Ovary (tissue), 10 donors: ENCODE results near the gene GAP43. TPM values are rescaled to one million over a fixed set of nuclear protein-coding genes. Genes with fewer than 3 reads are reported as not detected.

ENCODE experiments used
- DNase-seq, 5 donors: peaks; one replicate each; pipeline ENCODE4 v3.0.0-alpha.2; 2019 to 2020
- H3K27ac ChIP-seq, 2 donors: fragments of 200-600 bp; one replicate each; pipeline versions ENCODE4 v1.5.1 to v1.8.0; 2019 to 2022
- H3K27me3 ChIP-seq: fragments of 200-600 bp; one replicate; pipeline ENCODE4 v1.8.0; 2022
- H3K36me3 ChIP-seq: fragments of 200-600 bp; sonication (generic); one replicate; pipeline ENCODE4 v1.5.1; 2019
- H3K4me1 ChIP-seq: one replicate; pipeline ENCODE4 v1.8.1; 2013; ENCODE audit warnings: mild to moderate bottlenecking, moderate library complexity; ENCODE audit not compliant: insufficient read depth
- H3K4me3 ChIP-seq: fragments of 200-600 bp; sonication (generic); one replicate; pipeline ENCODE4 v1.5.1; 2017
- H3K9me3 ChIP-seq, 2 donors: fragments of 200-600 bp in 1 of 2; sonication (generic) in 1 of 2; one replicate each; pipeline versions ENCODE4 v1.5.1 to v1.8.1; 2013 to 2019; ENCODE audit warnings: mild to moderate bottlenecking in 1 of 2, moderate library complexity in 1 of 2
- CTCF ChIP-seq, 3 donors: fragments of 450-650 bp in 2 of 3; fragments of 200-600 bp in 1 of 3; IDR thresholded peaks; one replicate each; pipeline versions ENCODE4 v1.5.1 to v1.8.0; 2016 to 2022; ENCODE audit warnings: antibody characterized with exemption in 3 of 3, mild to moderate bottlenecking in 1 of 3
- EP300 ChIP-seq: sonication (generic); formaldehyde crosslinking; IDR thresholded peaks from one replicate; pipeline ENCODE4 v1.6.1; 2017; ENCODE audit warnings: antibody characterized with exemption
- POLR2A ChIP-seq: fragments of 450-650 bp; IDR thresholded peaks from one replicate; pipeline ENCODE4 v1.6.1; 2017; ENCODE audit warnings: antibody characterized with exemption, mild to moderate bottlenecking, moderate library complexity
- WGBS, 3 donors: extraction: QIAGEN DNeasy Blood & Tissue Kit in 1 of 3; methylation state at CpG; one replicate each; pipeline versions ENCODE4 v1.1.5 to v1.1.7; 2013 to 2017; 5-methylcytosine and 5-hydroxymethylcytosine counted together
- intact Hi-C, 4 donors: fragments of 100-400 bp; cut with DNase I; formaldehyde crosslinking; loops; one replicate each; pipeline versions ENCODE4 v1.11.0 to v1.15.1; 2022 to 2023
- long read RNA-seq, 3 donors: library from polyadenylated mRNA in 2 of 3; unstranded in 2 of 3; transcript quantifications; one replicate each; pipeline ENCODE4 v2.0.0 and lab custom pipeline, GENCODE V29; 2021 to 2026
- polyA plus RNA-seq, 2 donors: library from polyadenylated mRNA; stranded (reverse); fragments of 200-250 nt in 1 of 2; fragments of 350-450 nt in 1 of 2; fragmentation: Illumina TruSeq in 1 of 2; extraction: RNeasy Lipid Tissue Mini Kit (QIAGEN cat#74804) in 1 of 2; gene quantifications; one replicate each; pipeline ENCODE4 v1.2.3, GENCODE V29; 2013 to 2014
- total RNA-seq, 7 donors: library from RNA; depleted of rRNA in 2 of 7; stranded (reverse); fragments of >200 nt in 2 of 7; fragmentation: NEBNext Ultra II Directional in 3 of 7; extraction: Animal tissue kit (Norgen Biotek cat#: 25700) in 3 of 7; gene quantifications; one replicate each; pipeline versions ENCODE4 v1.1.0 to v1.2.4, GENCODE V29; 2016 to 2023
- donor health status: DM: no; HTN: no; CAD: no; lungs with moderate emphysema.
- donor health status: DM: no; HTN: no; CAD: no.
- donor health status: Bipolar disorder and iron deficiency.
- donor health status: DM: yes; HTN: yes; CAD: no.
- donor health status: DM: no; HTN: no; CAD: no.
- donor health status: DM: yes; HTN: yes; CAD: no.

Gene GAP43
- under 1 TPM in 2 of 7 donors, not detected in 5; 0.28 to 0.30 TPM for total RNA-seq
- polyA plus RNA-seq, result under 1 TPM; 0.21 to 0.75 TPM
- long read RNA-seq, donor 1, result 0 reads
- long read RNA-seq, donor 2, partial matches to known transcripts, result 0 of 4 reads
- long read RNA-seq, donor 2, other reads (novel, unspliced or antisense), result 0 of 4 reads
- long read RNA-seq, donor 3, result 0 reads

- DNase-seq, result peak; percentile 22 to 49 (median 33)
- whole genome bisulfite sequencing, 3 donors, result 2 to 4% (median 3%) methylated on average over 20 of the region's 20 CpGs
- H3K36me3 ChIP-seq, result no peaks in the 10 kb centered on the region
- peak within 1 kb of the TSS; percentile 18 for H3K4me3 ChIP-seq
- intact Hi-C loops, result no loop called here
- H3K9me3 ChIP-seq, result no peaks in the 10 kb centered on the region
- H3K27ac ChIP-seq, result no peak within 1 kb of the TSS
- no peaks in the 10 kb centered on the region for H3K27me3 ChIP-seq
- H3K4me1 ChIP-seq, result no peaks in the 10 kb centered on the region
- TF ChIP-seq CTCF (IDR thresholded peaks at IDR 0.05) (no peak), EP300 (no peak), POLR2A (no peak)
These were observed at the start of gene GAP43 for GRCh38 chr3:115623044-115623868. Gene GAP43, plus strand, starts transcription at chr3:115623510. Its CDS starts 180 bp downstream, at chr3:115623690.

GRCh38 chr3:115576325-115576875, 46.9 kb upstream of the GAP43 start:
- intact Hi-C loops, result no loop called here
- H3K4me3 ChIP-seq, result no peak overlapping the region
- H3K4me1 ChIP-seq, result no peaks in the 10 kb centered on the region
- H3K27ac ChIP-seq, result no peak overlapping the region
- H3K9me3 ChIP-seq, result no peaks in the 10 kb centered on the region
- H3K27me3 ChIP-seq, result no peaks in the 10 kb centered on the region
- no peak for DNase-seq
- no peaks in the 10 kb centered on the region for H3K36me3 ChIP-seq
- no peak for TF ChIP-seq POLR2A
- no peak for TF ChIP-seq CTCF (IDR thresholded peaks at IDR 0.05)
- TF ChIP-seq EP300, result no peak
- 26 to 29% (median 27%) methylated on average over 4 of the region's 4 CpGs for WGBS, 3 donors

- Histone ChIP-seq H3K4me3 (no peak overlapping the region), H3K27me3 (no peaks in the 10 kb centered on the region), H3K36me3 (no peaks in the 10 kb centered on the region), H3K27ac (no peak overlapping the region), H3K9me3 (no peaks in the 10 kb centered on the region), H3K4me1 (no peaks in the 10 kb centered on the region)
- intact Hi-C loops, result no loop called here
- TF ChIP-seq CTCF (IDR thresholded peaks at IDR 0.05), result no peak
- no peak for TF ChIP-seq POLR2A
- no peak for TF ChIP-seq EP300
- DNase-seq, result no peak
- WGBS, 3 donors, result 88 to 95% (median 90%) methylated on average over 2 of the region's 2 CpGs
These were observed 46.3 kb upstream of the GAP43 start for GRCh38 chr3:115577000-115577399.

GRCh38 chr3:115578331-115578730, 45.0 kb upstream of the GAP43 start:
- H3K9me3 ChIP-seq, result no peaks in the 10 kb centered on the region
- TF ChIP-seq CTCF (IDR thresholded peaks at IDR 0.05) (no peak), EP300 (no peak), POLR2A (no peak)
- H3K27ac ChIP-seq, result no peak overlapping the region
- no peaks in the 10 kb centered on the region for H3K36me3 ChIP-seq
- H3K4me3 ChIP-seq, result no peak overlapping the region
- no peaks in the 10 kb centered on the region for H3K4me1 ChIP-seq
- H3K27me3 ChIP-seq, result no peaks in the 10 kb centered on the region
- no peak for DNase-seq
- intact Hi-C loops, result no loop called here
- WGBS, 3 donors, result 87 to 93% (median 93%) methylated on average over 1 of the region's 1 CpG
